ENCODE results near the gene XK.
"Not testable (repeated sequence)": the region's sequence is repeated elsewhere in the genome, so short reads cannot be mapped to it uniquely, and the experiment has no call there.

XK gene

GRCh38 chrX:37685381-37686359 is at the start of gene XK:
Gene XK (plus strand): TSS chrX:37685791. CDS start chrX:37685962, 171 bp downstream.
- H3K9me3 ChIP-seq (ENCODE audit: insufficient read depth, low read depth, low read length): no peaks in the 10 kb centered on the region
- peaks cover 15% of the 10 kb centered on the region for H3K27me3 ChIP-seq (ENCODE audit: insufficient read depth, low read length)
- H3K9ac ChIP-seq (ENCODE audit: low read depth, low read length): no peak within 1 kb of the TSS; the same call in 1 of the 2 replicates
- peak within 1 kb of the TSS; percentile 52; the same call in 1 of the 2 replicates for H3K4me3 ChIP-seq (ENCODE audit: low read length)
- no peaks in the 10 kb centered on the region for H3K36me3 ChIP-seq (ENCODE audit: insufficient read depth, low read depth, low read length)
- H3K27ac ChIP-seq (ENCODE audit: low read length): no peak within 1 kb of the TSS
- H3K4me1 ChIP-seq (ENCODE audit: insufficient read depth, low read length): peaks cover 7% of the 10 kb centered on the region; the same call in 1 of the 2 replicates

- no peaks in the 10 kb centered on the region for H3K4me1 ChIP-seq (ENCODE audit: insufficient read depth, low read length)
- peaks cover 5% of the 10 kb centered on the region for H3K9me3 ChIP-seq (ENCODE audit: insufficient read depth, low read depth, low read length)
- H3K27ac ChIP-seq (ENCODE audit: low read length): no peak overlapping the region
- no peak overlapping the region for H3K4me3 ChIP-seq (ENCODE audit: low read length)
- H3K9ac ChIP-seq (ENCODE audit: low read depth, low read length): no peak overlapping the region
- no peaks in the 10 kb centered on the region for H3K36me3 ChIP-seq (ENCODE audit: insufficient read depth, low read depth, low read length)
- H3K27me3 ChIP-seq (ENCODE audit: insufficient read depth, low read length): no peaks in the 10 kb centered on the region
Measured at GRCh38 chrX:37638047-37638446, 47.5 kb upstream of the XK start.

- no peak overlapping the region for H3K4me3 ChIP-seq (ENCODE audit: low read length)
- no peaks in the 10 kb centered on the region for H3K9me3 ChIP-seq (ENCODE audit: insufficient read depth, low read depth, low read length)
- no peaks in the 10 kb centered on the region for H3K36me3 ChIP-seq (ENCODE audit: insufficient read depth, low read depth, low read length)
- H3K27ac ChIP-seq (ENCODE audit: low read length): no peak overlapping the region
- H3K27me3 ChIP-seq (ENCODE audit: insufficient read depth, low read length): no peaks in the 10 kb centered on the region
- no peak overlapping the region for H3K9ac ChIP-seq (ENCODE audit: low read depth, low read length)
- H3K4me1 ChIP-seq (ENCODE audit: insufficient read depth, low read length): no peaks in the 10 kb centered on the region
Measured at GRCh38 chrX:37640142-37640541, 45.4 kb upstream of the XK start.

GRCh38 chrX:37641859-37642258 is 43.7 kb upstream of the XK start:
- no peaks in the 10 kb centered on the region for H3K27me3 ChIP-seq (ENCODE audit: insufficient read depth, low read length)
- H3K36me3 ChIP-seq (ENCODE audit: insufficient read depth, low read depth, low read length): no peaks in the 10 kb centered on the region
- H3K9me3 ChIP-seq (ENCODE audit: insufficient read depth, low read depth, low read length): no peaks in the 10 kb centered on the region
- no peak overlapping the region for H3K4me3 ChIP-seq (ENCODE audit: low read length)
- H3K27ac ChIP-seq (ENCODE audit: low read length): no peak overlapping the region
- H3K4me1 ChIP-seq (ENCODE audit: insufficient read depth, low read length): no peaks in the 10 kb centered on the region
- no peak overlapping the region for H3K9ac ChIP-seq (ENCODE audit: low read depth, low read length)

- no peak overlapping the region for H3K27ac ChIP-seq (ENCODE audit: low read length)
- no peaks in the 10 kb centered on the region for H3K9me3 ChIP-seq (ENCODE audit: insufficient read depth, low read depth, low read length)
- H3K36me3 ChIP-seq (ENCODE audit: insufficient read depth, low read depth, low read length): no peaks in the 10 kb centered on the region
- H3K4me3 ChIP-seq (ENCODE audit: low read length): no peak overlapping the region
- no peaks in the 10 kb centered on the region for H3K27me3 ChIP-seq (ENCODE audit: insufficient read depth, low read length)
- H3K4me1 ChIP-seq (ENCODE audit: insufficient read depth, low read length): no peaks in the 10 kb centered on the region
- H3K9ac ChIP-seq (ENCODE audit: low read depth, low read length): no peak overlapping the region
Measured at GRCh38 chrX:37644381-37645305, 40.9 kb upstream of the XK start.

GRCh38 chrX:37646254-37646653 is 39.3 kb upstream of the XK start:
- Histone ChIP-seq H3K27me3 (ENCODE audit: insufficient read depth, low read length) (no peaks in the 10 kb centered on the region), H3K4me1 (ENCODE audit: insufficient read depth, low read length) (no peaks in the 10 kb centered on the region), H3K36me3 (ENCODE audit: insufficient read depth, low read depth, low read length) (no peaks in the 10 kb centered on the region), H3K4me3 (ENCODE audit: low read length) (no peak overlapping the region), H3K9ac (ENCODE audit: low read depth, low read length) (no peak overlapping the region), H3K9me3 (ENCODE audit: insufficient read depth, low read depth, low read length) (no peaks in the 10 kb centered on the region), H3K27ac (ENCODE audit: low read length) (no peak overlapping the region)

- H3K9ac ChIP-seq (ENCODE audit: low read depth, low read length); H3K9me3 ChIP-seq (ENCODE audit: insufficient read depth, low read depth, low read length); H3K4me3 ChIP-seq (ENCODE audit: low read length); H3K27ac ChIP-seq (ENCODE audit: low read length); H3K36me3 ChIP-seq (ENCODE audit: insufficient read depth, low read depth, low read length); H3K27me3 ChIP-seq (ENCODE audit: insufficient read depth, low read length); H3K4me1 ChIP-seq (ENCODE audit: insufficient read depth, low read length): not testable (repeated sequence)
Measured at GRCh38 chrX:37650879-37651278, 34.7 kb upstream of the XK start.

- H3K27ac ChIP-seq (ENCODE audit: low read length): no peak overlapping the region
- no peaks in the 10 kb centered on the region for H3K4me1 ChIP-seq (ENCODE audit: insufficient read depth, low read length)
- no peaks in the 10 kb centered on the region for H3K9me3 ChIP-seq (ENCODE audit: insufficient read depth, low read depth, low read length)
- no peak overlapping the region for H3K9ac ChIP-seq (ENCODE audit: low read depth, low read length)
- no peak overlapping the region for H3K4me3 ChIP-seq (ENCODE audit: low read length)
- no peaks in the 10 kb centered on the region for H3K36me3 ChIP-seq (ENCODE audit: insufficient read depth, low read depth, low read length)
- no peaks in the 10 kb centered on the region for H3K27me3 ChIP-seq (ENCODE audit: insufficient read depth, low read length)
Measured at GRCh38 chrX:37651921-37652452, 33.6 kb upstream of the XK start.

- H3K27me3 ChIP-seq (ENCODE audit: insufficient read depth, low read length): no peaks in the 10 kb centered on the region
- no peak overlapping the region for H3K27ac ChIP-seq (ENCODE audit: low read length)
- no peaks in the 10 kb centered on the region for H3K36me3 ChIP-seq (ENCODE audit: insufficient read depth, low read depth, low read length)
- no peak overlapping the region for H3K9ac ChIP-seq (ENCODE audit: low read depth, low read length)
- no peaks in the 10 kb centered on the region for H3K4me1 ChIP-seq (ENCODE audit: insufficient read depth, low read length)
- H3K9me3 ChIP-seq (ENCODE audit: insufficient read depth, low read depth, low read length): no peaks in the 10 kb centered on the region
- H3K4me3 ChIP-seq (ENCODE audit: low read length): no peak overlapping the region
Measured at GRCh38 chrX:37652589-37653231, 32.9 kb upstream of the XK start.

- Histone ChIP-seq H3K9me3 (ENCODE audit: insufficient read depth, low read depth, low read length) (no peaks in the 10 kb centered on the region), H3K27ac (ENCODE audit: low read length) (no peak overlapping the region), H3K36me3 (ENCODE audit: insufficient read depth, low read depth, low read length) (no peaks in the 10 kb centered on the region), H3K9ac (ENCODE audit: low read depth, low read length) (no peak overlapping the region), H3K4me3 (ENCODE audit: low read length) (no peak overlapping the region), H3K27me3 (ENCODE audit: insufficient read depth, low read length) (no peaks in the 10 kb centered on the region), H3K4me1 (ENCODE audit: insufficient read depth, low read length) (no peaks in the 10 kb centered on the region)
Measured at GRCh38 chrX:37653397-37654085, 32.0 kb upstream of the XK start.
